IMR-90 (cell line): Measurements from ENCODE around the gene PRPF40A. TPM values are rescaled to one million over a fixed set of nuclear protein-coding genes. Genes with fewer than 3 reads are reported as not detected.

ENCODE experiments used
- ATAC-seq: fragments of 200-7000 bp; cut with Tn5 transposase; 2 replicates; pipeline ENCODE4 v1.9.1; 2020; ENCODE audit warnings: low read depth, mild to moderate bottlenecking, moderate library complexity
- BruUV-seq: library from RNA; stranded (reverse); fragments of 400-500 nt; replicated peaks from 2 replicates; lab custom pipeline; 2021; lab: Mats Ljungman, UMichigan
- CTCF ChIA-PET: fragments of 300-600 bp; formaldehyde crosslinking; extraction: SDS; loops from one replicate; lab custom pipeline; 2021; ENCODE audit warnings: antibody characterized with exemption; lab: Yijun Ruan, JAX
- POLR2A ChIA-PET: fragments of 300-600 bp; sonication (Branson Sonifier 250); formaldehyde crosslinking; loops from one replicate; lab custom pipeline; 2022; ENCODE audit warnings: antibody characterized with exemption; ENCODE audit not compliant: unreplicated experiment; lab: Charles Lee
- DNase-seq: peaks from one replicate; pipeline ENCODE4 v3.0.0; 2013
- H2AFZ ChIP-seq: replicated peaks from 2 replicates; pipeline ENCODE3; 2013; ENCODE audit warnings: low read length, mild to moderate bottlenecking; ENCODE audit not compliant: poor library complexity
- H2AK5ac ChIP-seq: 2 replicates; pipeline ENCODE4 v1.6.1; 2013; ENCODE audit warnings: low read depth, low read length, inconsistent platforms
- H2AK9ac ChIP-seq: replicated peaks from 2 replicates; pipeline ENCODE3; 2013; ENCODE audit warnings: mild to moderate bottlenecking, low read depth, low read length, moderate library complexity; ENCODE audit not compliant: poor library complexity
- H2BK120ac ChIP-seq: 2 replicates; pipeline ENCODE4 v1.6.1; 2013; ENCODE audit warnings: low read depth, low read length, inconsistent platforms
- H2BK15ac ChIP-seq: 3 replicates; pipeline ENCODE4 v1.6.1; 2013; ENCODE audit warnings: low read depth, low read length, inconsistent platforms
- H2BK20ac ChIP-seq: 2 replicates; pipeline ENCODE4 v1.6.1; 2013; ENCODE audit warnings: low read depth, mild to moderate bottlenecking, inconsistent platforms, low read length, moderate library complexity
- H2BK5ac ChIP-seq: 2 replicates; pipeline ENCODE4 v1.6.1; 2013; ENCODE audit warnings: mild to moderate bottlenecking, low read depth, low read length, inconsistent platforms; ENCODE audit not compliant: poor library complexity, severe bottlenecking
- H3K14ac ChIP-seq: replicated peaks from 2 replicates; pipeline ENCODE4 v1.6.1; 2013; ENCODE audit warnings: low read depth, low read length, inconsistent platforms
- H3K18ac ChIP-seq: 2 replicates; pipeline ENCODE4 v1.6.1; 2013; ENCODE audit warnings: low read depth, low read length, control low read depth
- H3K23ac ChIP-seq: 2 replicates; pipeline ENCODE4 v1.6.1; 2013; ENCODE audit warnings: low read depth, low read length, inconsistent platforms
- H3K27ac ChIP-seq: 2 replicates; pipeline ENCODE4 v1.5.1; 2013; ENCODE audit warnings: mild to moderate bottlenecking, control low read depth, low read length; ENCODE audit not compliant: insufficient read depth
- H3K27me3 ChIP-seq: 2 replicates; pipeline ENCODE4 v1.6.1; 2013; ENCODE audit warnings: low read length; ENCODE audit not compliant: control insufficient read depth, insufficient read depth
- H3K36me3 ChIP-seq: 2 replicates; pipeline ENCODE4 v1.6.1; 2013; ENCODE audit warnings: low read length, mixed read lengths; ENCODE audit not compliant: control insufficient read depth, insufficient read depth
- H3K4ac ChIP-seq: 2 replicates; pipeline ENCODE4 v1.6.1; 2013; ENCODE audit warnings: low read depth, low read length, inconsistent platforms
- H3K4me1 ChIP-seq: 2 replicates; pipeline ENCODE4 v1.6.1; 2013; ENCODE audit warnings: low read length, mixed read lengths; ENCODE audit not compliant: control insufficient read depth, insufficient read depth
- H3K4me2 ChIP-seq: 2 replicates; pipeline ENCODE4 v1.6.1; 2013; ENCODE audit warnings: low read depth, mild to moderate bottlenecking, control low read depth, low read length, moderate library complexity
- H3K4me3 ChIP-seq: 2 replicates; pipeline ENCODE4 v1.5.1; 2013; ENCODE audit warnings: low read depth, mild to moderate bottlenecking, control low read depth, low read length, moderate library complexity; ENCODE audit not compliant: insufficient read depth
- H3K56ac ChIP-seq: 2 replicates; pipeline ENCODE4 v1.6.1; 2013; ENCODE audit warnings: low read length, inconsistent platforms; ENCODE audit not compliant: insufficient read depth; ENCODE audit errors: extremely low read depth
- H3K79me1 ChIP-seq, 2 experiments: 2 replicates each; pipeline ENCODE4 v1.6.1; 2013; ENCODE audit warnings: low read length in 2 of 2, inconsistent platforms in 1 of 2, low read depth in 1 of 2
- H3K9ac ChIP-seq: 2 replicates; pipeline ENCODE4 v1.6.1; 2013; ENCODE audit warnings: low read depth, low read length, control low read depth
- H3K9me1 ChIP-seq: 2 replicates; pipeline ENCODE4 v1.6.1; 2013; ENCODE audit warnings: low read length, inconsistent platforms; ENCODE audit not compliant: insufficient read depth
- H3K9me3 ChIP-seq: 2 replicates; pipeline ENCODE4 v1.6.1; 2013; ENCODE audit warnings: low read length; ENCODE audit not compliant: control insufficient read depth, insufficient read depth
- H4K20me1 ChIP-seq: 2 replicates; pipeline ENCODE4 v1.6.1; 2013; ENCODE audit warnings: low read length, inconsistent platforms; ENCODE audit not compliant: insufficient read depth
- H4K5ac ChIP-seq: 2 replicates; pipeline ENCODE4 v1.6.1; 2013; ENCODE audit warnings: mild to moderate bottlenecking, low read depth, low read length, control low read depth
- H4K8ac ChIP-seq, 2 experiments: 2 replicates each; pipeline ENCODE4 v1.6.1; 2013; ENCODE audit warnings: low read depth in 2 of 2, low read length in 2 of 2, control low read depth in 1 of 2, inconsistent platforms in 1 of 2
- H4K91ac ChIP-seq: 2 replicates; pipeline ENCODE4 v1.6.1; 2013; ENCODE audit warnings: low read depth, low read length, inconsistent platforms; ENCODE audit not compliant: insufficient read depth
- BHLHE40 ChIP-seq: fragments of 150-350 bp; IDR thresholded peaks from 2 replicates; pipeline ENCODE4 v1.6.1; 2016; ENCODE audit warnings: mild to moderate bottlenecking, low read depth, low read length
- CEBPB ChIP-seq: IDR thresholded peaks from 2 replicates; pipeline ENCODE4 v1.6.1; 2012; ENCODE audit warnings: low read depth, low read length, improper control_type of control experiment
- CHD1 ChIP-seq: IDR thresholded peaks from 2 replicates; pipeline ENCODE4 v1.6.1; 2012; ENCODE audit warnings: low read depth, low read length, improper control_type of control experiment
- FOS ChIP-seq: fragments of 150-350 bp; IDR thresholded peaks from 2 replicates; pipeline ENCODE4 v1.6.1; 2016; ENCODE audit warnings: low read depth, low read length
- MAFK ChIP-seq: IDR thresholded peaks from 2 replicates; pipeline ENCODE4 v1.6.1; 2012; ENCODE audit warnings: low read depth, low read length, improper control_type of control experiment
- MAZ ChIP-seq: IDR thresholded peaks from 2 replicates; pipeline ENCODE4 v1.6.1; 2012; ENCODE audit warnings: low read depth, mild to moderate bottlenecking, low read length, improper control_type of control experiment, moderate library complexity, borderline replicate concordance
- MXI1 ChIP-seq: IDR thresholded peaks from 2 replicates; pipeline ENCODE4 v1.6.1; 2012; ENCODE audit warnings: low read depth, mild to moderate bottlenecking, low read length, moderate library complexity, borderline replicate concordance
- NFE2L2 ChIP-seq: fragments of 150-350 bp; IDR thresholded peaks from 2 replicates; pipeline ENCODE4 v1.6.1; 2016; ENCODE audit warnings: low read depth, mild to moderate bottlenecking, low read length
- POLR2A ChIP-seq: IDR thresholded peaks from 2 replicates; pipeline ENCODE4 v1.6.1; 2012; ENCODE audit warnings: mild to moderate bottlenecking, low read depth, low read length
- RAD21 ChIP-seq: IDR thresholded peaks from 2 replicates; pipeline ENCODE4 v1.6.1; 2012; ENCODE audit warnings: low read length, improper control_type of control experiment
- RCOR1 ChIP-seq: IDR thresholded peaks from 2 replicates; pipeline ENCODE4 v1.6.1; 2012; ENCODE audit warnings: mild to moderate bottlenecking, low read length, improper control_type of control experiment; ENCODE audit not compliant: insufficient replicate concordance
- SMC3 ChIP-seq: fragments of 150-350 bp; IDR thresholded peaks from 2 replicates; pipeline ENCODE4 v1.6.1; 2016; ENCODE audit warnings: low read depth, mild to moderate bottlenecking, antibody characterized with exemption, low read length, moderate library complexity
- WGBS, 2 experiments: methylation state at CpG; one replicate each; pipeline versions ENCODE4 v1.1.5 to v1.1.7; 2013; ENCODE audit warnings: missing lambda C conversion rate in 2 of 2; ENCODE audit not compliant: insufficient read length in 1 of 2; ENCODE audit errors: extremely low coverage in 2 of 2; 5-methylcytosine and 5-hydroxymethylcytosine counted together
- dilution Hi-C: fragments of 300-500 bp; cut with HindIII; formaldehyde crosslinking; loops from one replicate; pipeline ENCODE4 v1.14.3; 2018; ENCODE audit warnings: low sequenced_read_pairs; ENCODE audit not compliant: unreplicated experiment
- in situ Hi-C: fragments of 300-500 bp; cut with MboI; formaldehyde crosslinking; loops from 3 replicates; pipeline ENCODE4 v1.14.3; 2019; ENCODE audit warnings: low sequenced_read_pairs, inconsistent platforms, mixed read lengths
- intact Hi-C: fragments of 100-400 bp; cut with micrococcal nuclease; formaldehyde crosslinking; loops from 2 replicates; pipeline ENCODE4 v1.10.0; 2022
- polyA plus RNA-seq, 3 experiments: library from polyadenylated mRNA; depleted of rRNA; stranded (reverse); fragments of >200 nt; gene quantifications; 2 replicates each; pipeline ENCODE4 v1.2.3, GENCODE V29; 2012; ENCODE audit warnings: low replicate concordance in 1 of 3
- total RNA-seq: library from RNA; depleted of rRNA; stranded (reverse); fragments of >200 nt; gene quantifications from 2 replicates; pipeline ENCODE4 v1.2.3, GENCODE V29; 2012
- TF ChIP-seq, protein P1 (sequence below): fragments of 150-350 bp; IDR thresholded peaks from 2 replicates; pipeline ENCODE4 v1.6.1; 2017; ENCODE audit warnings: mild to moderate bottlenecking, antibody characterized with exemption, low read length, low read depth
- TF ChIP-seq, protein P2 (sequence below): conservative IDR thresholded peaks from 2 replicates; pipeline ENCODE4 v1.5.1; 2012; ENCODE audit warnings: mild to moderate bottlenecking, low read depth, low read length, improper control_type of control experiment

Gene PRPF40A
- total and polyA plus RNA-seq, 2 of the 4 experiments (the other 2 are of a cell fraction): 49.1 to 150 TPM

DNA sequence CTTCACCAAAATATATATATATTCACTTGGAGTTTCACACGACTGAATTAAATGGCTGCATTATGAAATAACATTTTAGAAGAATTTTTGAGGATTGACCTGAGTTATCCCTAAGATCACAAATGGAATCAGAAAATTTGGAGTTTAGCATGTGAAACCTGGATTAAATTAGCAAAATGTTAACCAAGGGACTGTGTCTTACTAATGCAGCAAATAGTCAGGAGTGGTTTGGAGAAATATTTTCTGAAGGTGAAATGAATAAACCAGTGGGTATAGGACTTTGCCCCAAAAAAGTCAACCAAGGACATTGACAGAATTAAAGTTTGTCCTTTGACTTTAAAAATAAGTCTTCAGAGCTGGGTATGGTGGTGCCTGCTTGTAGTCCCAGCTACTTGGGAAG, 111.2 kb downstream of the PRPF40A start:
- Histone ChIP-seq H3K27me3 (no peaks in the 10 kb centered on the region), H3K18ac (no peak overlapping the region), H3K9me1 (no peaks in the 10 kb centered on the region; the same call in 1 of the 2 replicates), H2BK15ac (no peak overlapping the region), H4K8ac (no peak overlapping the region), H3K9ac (no peak overlapping the region), H3K23ac (no peak overlapping the region), H2AK9ac (no peak overlapping the region), H3K27ac (no peak overlapping the region), H3K4me2 (no peak overlapping the region), H2BK20ac (no peak overlapping the region; the same call in 1 of the 2 replicates), H3K4me3 (no peak overlapping the region), H2BK5ac (no peak overlapping the region), H4K20me1 (no peaks in the 10 kb centered on the region), H4K91ac (no peak overlapping the region), H3K4me1 (no peaks in the 10 kb centered on the region), H3K14ac (0 out of 2 replicates have a peak overlapping the region, but pooled peaks have one; percentile 31), H2AK5ac (no peak overlapping the region; the same call in 1 of the 2 replicates), H4K5ac (no peak overlapping the region), H3K36me3 (no peaks in the 10 kb centered on the region; the same call in 1 of the 2 replicates), H2AFZ (no peak overlapping the region), H2BK120ac (no peak overlapping the region), H3K9me3 (no peaks in the 10 kb centered on the region), H3K4ac (no peak overlapping the region), H3K79me1 (no peaks in the 10 kb centered on the region), H3K56ac (no peak overlapping the region)
- WGBS, 2 experiments: no CpG with 5 or more reads among the region's 1 CpG
- dilution Hi-C loops (no loop called here), intact Hi-C loops (no loop called here), in situ Hi-C loops (no loop called here)
- TF ChIP-seq, protein P1, sequence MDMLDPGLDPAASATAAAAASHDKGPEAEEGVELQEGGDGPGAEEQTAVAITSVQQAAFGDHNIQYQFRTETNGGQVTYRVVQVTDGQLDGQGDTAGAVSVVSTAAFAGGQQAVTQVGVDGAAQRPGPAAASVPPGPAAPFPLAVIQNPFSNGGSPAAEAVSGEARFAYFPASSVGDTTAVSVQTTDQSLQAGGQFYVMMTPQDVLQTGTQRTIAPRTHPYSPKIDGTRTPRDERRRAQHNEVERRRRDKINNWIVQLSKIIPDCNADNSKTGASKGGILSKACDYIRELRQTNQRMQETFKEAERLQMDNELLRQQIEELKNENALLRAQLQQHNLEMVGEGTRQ: no peak
- TF ChIP-seq MAFK (no peak), NFE2L2 (no peak), FOS (no peak), RCOR1 (no peak), CHD1 (no peak), MAZ (no peak), MXI1 (no peak), POLR2A (no peak), CEBPB (no peak), RAD21 (no peak), BHLHE40 (no peak), SMC3 (no peak)
- TF ChIP-seq, protein P2, sequence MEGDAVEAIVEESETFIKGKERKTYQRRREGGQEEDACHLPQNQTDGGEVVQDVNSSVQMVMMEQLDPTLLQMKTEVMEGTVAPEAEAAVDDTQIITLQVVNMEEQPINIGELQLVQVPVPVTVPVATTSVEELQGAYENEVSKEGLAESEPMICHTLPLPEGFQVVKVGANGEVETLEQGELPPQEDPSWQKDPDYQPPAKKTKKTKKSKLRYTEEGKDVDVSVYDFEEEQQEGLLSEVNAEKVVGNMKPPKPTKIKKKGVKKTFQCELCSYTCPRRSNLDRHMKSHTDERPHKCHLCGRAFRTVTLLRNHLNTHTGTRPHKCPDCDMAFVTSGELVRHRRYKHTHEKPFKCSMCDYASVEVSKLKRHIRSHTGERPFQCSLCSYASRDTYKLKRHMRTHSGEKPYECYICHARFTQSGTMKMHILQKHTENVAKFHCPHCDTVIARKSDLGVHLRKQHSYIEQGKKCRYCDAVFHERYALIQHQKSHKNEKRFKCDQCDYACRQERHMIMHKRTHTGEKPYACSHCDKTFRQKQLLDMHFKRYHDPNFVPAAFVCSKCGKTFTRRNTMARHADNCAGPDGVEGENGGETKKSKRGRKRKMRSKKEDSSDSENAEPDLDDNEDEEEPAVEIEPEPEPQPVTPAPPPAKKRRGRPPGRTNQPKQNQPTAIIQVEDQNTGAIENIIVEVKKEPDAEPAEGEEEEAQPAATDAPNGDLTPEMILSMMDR: no peak
- ATAC-seq (no peak), DNase-seq (no peak)
- BruUV-seq: no TSS peak
- CTCF ChIA-PET: interaction anchor here (0.6 kb wide), 3 partner anchors 132 to 275 kb away, joined by 3 to 9 read pairs (median 4); no protein-coding TSS in a partner anchor
- POLR2A ChIA-PET: interaction anchor here (0.6 kb wide), 1 partner anchor 162 kb away, joined by 10 read pairs; no protein-coding TSS in a partner anchor
